Measurements from ENCODE around the gene GDF7. TPM values are rescaled to one million over a fixed set of nuclear protein-coding genes. Genes with fewer than 3 reads are reported as not detected.

Gene GDF7
- total and polyA plus RNA-seq, 10 of the 15 experiments (the other 5 are each of a cell fraction or from before 2014, with no cell fraction given), result 0.02 to 0.11 (median 0.04) TPM; not detected in 1

- BruUV-seq (replicated peaks), result no TSS peak
Measured at GRCh38 chr2:20657522-20658235, 9.3 kb upstream of the GDF7 start.

More at GRCh38 chr2:20657522-20658235, 9.3 kb upstream of the GDF7 start:
- Histone ChIP-seq H2AFZ (ENCODE audit: control insufficient read depth, low read depth, low read length) (no peak overlapping the region), H3K27ac (ENCODE audit: control insufficient read depth, insufficient read depth) (no peak overlapping the region), H3K9ac (ENCODE audit: control insufficient read depth, insufficient read depth, low read length) (no peak overlapping the region), H3K36me3 (ENCODE audit: control insufficient read depth in 2 of 2, insufficient read depth in 2 of 2, low read length in 1 of 2) (no peaks in the 10 kb centered on the region), H4K20me1 (ENCODE audit: control insufficient read depth, insufficient read depth) (0 out of 2 replicates have a peak, but pooled peaks cover 2% of the 10 kb centered on the region), H3K79me2 (ENCODE audit: control insufficient read depth, insufficient read depth, low read length) (no peaks in the 10 kb centered on the region), H3K4me1 (ENCODE audit: control insufficient read depth, insufficient read depth, low read length) (no peaks in the 10 kb centered on the region), H3K9me3 (replicated peaks; ENCODE audit: control insufficient read depth, insufficient read depth, low read length) (no peaks in the 10 kb centered on the region), H3K4me3 (no peak overlapping the region), H3K27me3 (replicated peaks in 1 of 2; ENCODE audit: control insufficient read depth in 2 of 2, insufficient read depth in 2 of 2, low read length in 1 of 2) (no peaks in the 10 kb centered on the region; a peak in 2 of 4 replicates), H3K4me2 (ENCODE audit: control insufficient read depth, insufficient read depth) (no peak overlapping the region)
- intact Hi-C loops (cut with micrococcal nuclease; ENCODE audit: unreplicated experiment) (no loop called here), in situ Hi-C loops (cut with MboI) (loop anchor here (25.0 kb wide), 1 partner anchor 455 kb away; the partner anchor contains the start of gene TDRD15)
- DNase-seq (ENCODE audit: low read depth, low spot score) (no peak), FAIRE-seq (no peak), ATAC-seq (no peak)
- WGBS (ENCODE audit: insufficient coverage, insufficient replicate concordance, low lambda C conversion rate, missing lambda C conversion rate), result 48% methylated on average over 4 of the region's 4 CpGs
- ChIA-PET RAD21 (ENCODE audit: unreplicated experiment) (interaction anchor here (0.8 to 1.2 kb wide), 2 partner anchors 15 to 306 kb away, joined by 3 read pairs; no protein-coding TSS in a partner anchor), POLR2A (no interaction called here), CTCF (interaction anchor here (1.1 to 3.5 kb wide), 3 partner anchors 9 to 305 kb away, joined by 3 to 16 read pairs (median 6); no protein-coding TSS in a partner anchor), SMC1A (ENCODE audit: uncharacterized antibody, unreplicated experiment) (no interaction called here)
- TF ChIP-seq HDGF (IDR thresholded peaks at IDR 0.05) (no peak), PBX3 (IDR thresholded peaks at IDR 0.05; ENCODE audit: insufficient replicate concordance, low read depth, low read length) (no peak), SUPT20H (IDR thresholded peaks at IDR 0.05; ENCODE audit: borderline replicate concordance, control insufficient read depth, low read depth, low read length) (no peak)
